HCT116 (cell line): ENCODE data around the gene HFE. TPM values are rescaled to one million over a fixed set of nuclear protein-coding genes. Genes with fewer than 3 reads are reported as not detected.

ENCODE experiments used
- ATAC-seq: fragments of 200-7000 bp; cut with Tn5 transposase; 2 replicates; pipeline ENCODE4 v1.9.1; 2020; ENCODE audit warnings: mild to moderate bottlenecking, moderate library complexity
- BruUV-seq: library from RNA; stranded (reverse); fragments of 400-500 nt; replicated peaks from 2 replicates; lab custom pipeline; 2021; lab: Mats Ljungman, UMichigan
- CTCF ChIA-PET: fragments of 300-600 bp; sonication (Branson Sonifier 250); formaldehyde crosslinking; loops from one replicate; lab custom pipeline; 2021; ENCODE audit warnings: antibody characterized with exemption; lab: Charles Lee
- POLR2A ChIA-PET: fragments of 300-600, 350-600 bp; sonication (Branson Sonifier 250); formaldehyde crosslinking; loops from one replicate; lab custom pipeline; 2021; ENCODE audit warnings: antibody characterized with exemption; lab: Charles Lee
- RAD21 ChIA-PET, 2 experiments: fragments of 300-600 bp; sonication (Branson Sonifier 250); formaldehyde crosslinking; loops; one replicate each; lab custom pipeline; 2023; ENCODE audit warnings: low total read pairs in 2 of 2; ENCODE audit not compliant: uncharacterized antibody in 2 of 2, unreplicated experiment in 2 of 2, low non-redundant PET in 1 of 2; lab: Charles Lee
- DNase-seq: peaks from one replicate; pipeline ENCODE4 v3.0.0-alpha.2; 2010; ENCODE audit warnings: low read depth, low spot score
- H2AFZ ChIP-seq: fragments of 200-600 bp; shearing (Covaris generic), sonication (generic); 2 replicates; pipeline ENCODE4 v1.6.1; 2017; ENCODE audit warnings: low read depth, mixed run types, mixed read lengths, antibody characterized with exemption, low read length; ENCODE audit not compliant: poor library complexity, severe bottlenecking
- H3K27ac ChIP-seq: 2 replicates; pipeline ENCODE4 v1.5.1; 2012; ENCODE audit warnings: low read depth, low read length
- H3K27me3 ChIP-seq: fragments of 200-600 bp; sonication (generic); 2 replicates; pipeline ENCODE4 v1.6.1; 2016; ENCODE audit warnings: mixed run types, low read length, mixed read lengths; ENCODE audit not compliant: insufficient read depth
- H3K36me3 ChIP-seq, 2 experiments: fragments of 200-500 bp in 1 of 2; fragments of 200-600 bp in 1 of 2; sonication (Bioruptor generic) in 1 of 2; sonication (generic) in 1 of 2; 2 replicates each; pipeline versions ENCODE4 v1.5.1 to v1.6.1; 2014 to 2016; ENCODE audit warnings: low read length in 2 of 2, inconsistent platforms in 1 of 2, mixed read lengths in 1 of 2, mixed run types in 1 of 2; ENCODE audit not compliant: insufficient read depth in 2 of 2, control insufficient read depth in 1 of 2
- H3K4me1 ChIP-seq, 2 experiments: fragments of 200-600 bp in 1 of 2; sonication (generic) in 1 of 2; 2 replicates each; pipeline versions ENCODE4 v1.5.1 to v1.6.1; 2012 to 2017; ENCODE audit warnings: low read length in 2 of 2, inconsistent platforms in 1 of 2, mild to moderate bottlenecking in 1 of 2, mixed read lengths in 1 of 2, mixed run types in 1 of 2, moderate library complexity in 1 of 2; ENCODE audit not compliant: insufficient read depth in 2 of 2, control insufficient read depth in 1 of 2
- H3K4me2 ChIP-seq: fragments of 200-600 bp; sonication (generic); 2 replicates; pipeline ENCODE4 v1.6.1; 2017; ENCODE audit warnings: mixed run types, low read length, mixed read lengths
- H3K4me3 ChIP-seq, 2 experiments: fragments of 200-600 bp in 1 of 2; sonication (generic) in 1 of 2; replicated peaks in 1 of 2; 2 replicates each; pipeline ENCODE4 v1.5.1; 2011 to 2016; ENCODE audit warnings: low read length in 2 of 2, control low read depth in 1 of 2, low read depth in 1 of 2, mild to moderate bottlenecking in 1 of 2, mixed read lengths in 1 of 2, mixed run types in 1 of 2
- H3K79me2 ChIP-seq: fragments of 200-600 bp; sonication (generic); 2 replicates; pipeline ENCODE4 v1.6.1; 2017; ENCODE audit warnings: mild to moderate bottlenecking, mixed run types, low read length, moderate library complexity, mixed read lengths; ENCODE audit not compliant: insufficient read depth
- H3K9ac ChIP-seq: fragments of 200-600 bp; sonication (generic); 2 replicates; pipeline ENCODE4 v1.6.1; 2016; ENCODE audit warnings: low read length, mixed read lengths
- H3K9me2 ChIP-seq: fragments of 200-600 bp; sonication (generic), shearing (Covaris generic); 2 replicates; pipeline ENCODE4 v1.6.1; 2017; ENCODE audit warnings: mixed run types, mild to moderate bottlenecking, moderate library complexity; ENCODE audit not compliant: insufficient read depth
- H3K9me3 ChIP-seq, 2 experiments: fragments of 200-500 bp in 1 of 2; fragments of 200-600 bp in 1 of 2; sonication (Bioruptor generic) in 1 of 2; sonication (generic) in 1 of 2; 2 replicates each; pipeline ENCODE4 v1.6.1; 2014 to 2017; ENCODE audit warnings: low read length in 2 of 2, mixed read lengths in 2 of 2, inconsistent platforms in 1 of 2, low read depth in 1 of 2, mild to moderate bottlenecking in 1 of 2, mixed run types in 1 of 2, moderate library complexity in 1 of 2; ENCODE audit not compliant: control insufficient read depth in 1 of 2, insufficient read depth in 1 of 2
- H4K20me1 ChIP-seq: fragments of 200-600 bp; sonication (generic), shearing (Covaris generic); 2 replicates; pipeline ENCODE4 v1.6.1; 2017; ENCODE audit warnings: mixed run types, mild to moderate bottlenecking, moderate library complexity; ENCODE audit not compliant: insufficient read depth
- JUND ChIP-seq: IDR thresholded peaks from 2 replicates; pipeline ENCODE4 v1.6.1; 2012
- MAX ChIP-seq: IDR thresholded peaks from 2 replicates; pipeline ENCODE4 v1.6.1; 2012
- POLR2A ChIP-seq: IDR thresholded peaks from 2 replicates; pipeline ENCODE4 v1.7.0; 2011; ENCODE audit warnings: borderline replicate concordance; ENCODE audit not compliant: insufficient read depth, insufficient read length; ENCODE audit errors: extremely low read depth
- POLR2AphosphoS5 ChIP-seq: IDR thresholded peaks from 2 replicates; pipeline ENCODE4 v1.6.1; 2011; ENCODE audit warnings: mild to moderate bottlenecking, low read depth, low read length, moderate library complexity
- REST ChIP-seq: IDR thresholded peaks from 2 replicates; pipeline ENCODE4 v1.6.1; 2012; ENCODE audit warnings: low read depth
- intact Hi-C: fragments of 100-400 bp; cut with micrococcal nuclease; formaldehyde crosslinking; loops from 2 replicates; pipeline ENCODE4 v1.10.0; 2022
- total RNA-seq: library from RNA; stranded (reverse); gene quantifications from one replicate; pipeline ENCODE4 v1.2.1, GENCODE V29; 2021; ENCODE audit not compliant: unreplicated experiment

Gene HFE
- total RNA-seq, 1 experiment from 2014 or later = 9.8 TPM

- no peaks in the 10 kb centered on the region for H4K20me1 ChIP-seq
- H3K27ac ChIP-seq = peak overlapping the region; percentile 99
- H3K4me2 ChIP-seq = peak overlapping the region; percentile 82
- CTCF ChIA-PET = interaction anchor here (2.1 kb wide), 1 partner anchor 34 kb away, joined by 7 read pairs; no protein-coding TSS in a partner anchor
- BruUV-seq = no TSS peak
- peak overlapping the region; percentile 94 for H3K9ac ChIP-seq
- POLR2A ChIA-PET = interaction anchor here (0.5 to 7.0 kb wide), 37 partner anchors 9 to 1768 kb away, joined by 3 to 571 read pairs (median 10); partner anchors contain the start of gene HFE
- RAD21 ChIA-PET = interaction anchor here in 1 of 2 experiments (1.4 kb wide), 1 partner anchor 32 kb away, joined by 5 read pairs; a partner anchor contains a TSS
- no peak for DNase-seq
- H3K9me3 ChIP-seq = no peaks in the 10 kb centered on the region
- intact Hi-C loops = loop anchor here (1.0 to 2.0 kb wide), 3 partner anchors 32 to 1008 kb away; a partner anchor contains a TSS
- no peaks in the 10 kb centered on the region; a peak in 1 of 4 replicates for H3K36me3 ChIP-seq
- ATAC-seq = no peak
- TF ChIP-seq JUND = no peak; the same call in 1 of the 2 replicates
- TF ChIP-seq POLR2AphosphoS5 = peak; percentile 39
- no peak for TF ChIP-seq REST
- TF ChIP-seq MAX = peak; percentile 19; the same call in 1 of the 2 replicates
- TF ChIP-seq POLR2A = peak; percentile 84
- H3K27me3 ChIP-seq = no peaks in the 10 kb centered on the region
- H3K4me3 ChIP-seq = peak overlapping the region; percentile 70 to 91
- no peaks in the 10 kb centered on the region for H3K9me2 ChIP-seq
- H3K4me1 ChIP-seq = peaks cover 32 to 53% of the 10 kb centered on the region in 2 experiments
- peaks cover 23% of the 10 kb centered on the region for H3K79me2 ChIP-seq
- no peak overlapping the region for H2AFZ ChIP-seq
These were observed 37.8 kb downstream of the HFE start for GRCh38 chr6:26124781-26125685.
